ENCODE data around the gene IFRD2. TPM values are rescaled to one million over a fixed set of nuclear protein-coding genes. Genes with fewer than 3 reads are reported as not detected.
A peak's percentile ranks its signal among the peaks of the same experiment; 100 is the strongest.

IFRD2 gene
- total RNA-seq, 1 experiment from 2014 or later: 111 TPM

- H3K9me3 ChIP-seq (ENCODE audit: control insufficient read depth, insufficient read depth, low read depth, low read length): no peaks in the 10 kb centered on the region
- H3K36me3 ChIP-seq (ENCODE audit: control insufficient read depth, insufficient read depth, low read length): no peaks in the 10 kb centered on the region
- H3K4me1 ChIP-seq (ENCODE audit: control insufficient read depth, insufficient read depth, low read length): peaks cover 4% of the 10 kb centered on the region
- TSS peak; percentile 92 for BruUV-seq (replicated peaks)
- peak overlapping the region; percentile 65 to 77 for H3K4me3 ChIP-seq (ENCODE audit: low read depth in 2 of 2, low read length in 2 of 2)
- in situ Hi-C loops (cut with HindIII; ENCODE audit: low pct_unique_long_range_greater_than_20kb, low sequenced_read_pairs) (no loop called here), intact Hi-C loops (cut with micrococcal nuclease; ENCODE audit: unreplicated experiment) (no loop called here)
- ChIA-PET CTCF (no interaction called here), POLR2A (no interaction called here)
- H3K27me3 ChIP-seq (ENCODE audit: control insufficient read depth, insufficient read depth, low read length): no peaks in the 10 kb centered on the region
- no peak for DNase-seq (ENCODE audit: low read depth, low spot score)
- peak overlapping the region; percentile 65 for H3K27ac ChIP-seq (ENCODE audit: low read length)
- no peak for ATAC-seq
- TF ChIP-seq POLR2AphosphoS5 (IDR thresholded peaks at IDR 0.05; ENCODE audit: low read depth, low read length) (no peak), SIN3A (IDR thresholded peaks at IDR 0.05; ENCODE audit: borderline replicate concordance, insufficient read depth, low read depth, low read length) (no peak), REST (IDR thresholded peaks at IDR 0.05; ENCODE audit: insufficient read depth in 1 of 2, low read depth in 2 of 2, low read length in 1 of 2) (no peak), CTCF (IDR thresholded peaks at IDR 0.05) (no peak), TCF7L2 (IDR thresholded peaks at IDR 0.05; ENCODE audit: low read depth, low read length) (no peak)
Measured at GRCh38 chr3:50297896-50298725, 5.9 kb upstream of the IFRD2 start.

GRCh38 chr3:50297384-50297775 is 5.2 kb upstream of the IFRD2 start:
- TF ChIP-seq TCF7L2 (IDR thresholded peaks at IDR 0.05; ENCODE audit: low read depth, low read length): no peak
- no peak for TF ChIP-seq POLR2AphosphoS5 (IDR thresholded peaks at IDR 0.05; ENCODE audit: low read depth, low read length)
- Histone ChIP-seq H3K27me3 (ENCODE audit: control insufficient read depth, insufficient read depth, low read length) (no peaks in the 10 kb centered on the region), H3K36me3 (ENCODE audit: control insufficient read depth, insufficient read depth, low read length) (no peaks in the 10 kb centered on the region), H3K27ac (ENCODE audit: low read length) (no peak overlapping the region), H3K4me1 (ENCODE audit: control insufficient read depth, insufficient read depth, low read length) (peaks cover 10% of the 10 kb centered on the region), H3K4me3 (ENCODE audit: low read depth in 2 of 2, low read length in 2 of 2) (no peak overlapping the region), H3K9me3 (ENCODE audit: control insufficient read depth, insufficient read depth, low read depth, low read length) (no peaks in the 10 kb centered on the region)
- DNase-seq (ENCODE audit: low read depth, low spot score) (no peak), ATAC-seq (no peak)
- BruUV-seq (replicated peaks): no TSS peak
- POLR2A ChIA-PET: no interaction called here
- intact Hi-C loops (cut with micrococcal nuclease; ENCODE audit: unreplicated experiment) (no loop called here), in situ Hi-C loops (cut with HindIII; ENCODE audit: low pct_unique_long_range_greater_than_20kb, low sequenced_read_pairs) (no loop called here)
- CTCF ChIA-PET: no interaction called here

Measured in Panc1 (cell line).